DOHH2 (cell line): Measurements from ENCODE around the gene TTC27.

ENCODE experiments used
- H3F3A ChIP-seq: fragments of 200-600 bp; sonication (generic), shearing (Covaris generic); 2 replicates; pipeline ENCODE4 v1.6.0; 2016; ENCODE audit warnings: antibody characterized with exemption, mild to moderate bottlenecking; ENCODE audit not compliant: control insufficient read depth, insufficient read depth
- H3K27ac ChIP-seq: fragments of 200-600 bp; sonication (generic); 2 replicates; pipeline ENCODE4 v1.5.1; 2014; ENCODE audit warnings: low read depth, mild to moderate bottlenecking, low read length, moderate library complexity
- H3K27me3 ChIP-seq: fragments of 200-600 bp; sonication (generic); 2 replicates; pipeline ENCODE4 v1.6.1; 2014; ENCODE audit warnings: mild to moderate bottlenecking, low read length, mixed read lengths; ENCODE audit not compliant: control insufficient read depth
- H3K36me3 ChIP-seq: fragments of 200-600 bp; sonication (generic); 2 replicates; pipeline ENCODE4 v1.6.1; 2014; ENCODE audit warnings: mild to moderate bottlenecking, low read length, moderate library complexity, mixed read lengths; ENCODE audit not compliant: control insufficient read depth
- H3K4me1 ChIP-seq: fragments of 200-600 bp; sonication (generic); 2 replicates; pipeline ENCODE4 v1.6.1; 2014; ENCODE audit warnings: mild to moderate bottlenecking, low read length, mixed read lengths; ENCODE audit not compliant: control insufficient read depth
- H3K4me2 ChIP-seq: fragments of 200-600 bp; sonication (generic); 2 replicates; pipeline ENCODE4 v1.6.0; 2014; ENCODE audit warnings: mild to moderate bottlenecking, low read length, moderate library complexity
- H3K4me3 ChIP-seq: fragments of 200-600 bp; sonication (generic); 2 replicates; pipeline ENCODE4 v1.5.1; 2014; ENCODE audit warnings: mild to moderate bottlenecking, low read length, mixed read lengths
- H3K79me2 ChIP-seq: fragments of 200-600 bp; sonication (generic); 2 replicates; pipeline ENCODE4 v1.6.1; 2014; ENCODE audit warnings: mild to moderate bottlenecking, low read length, mixed read lengths; ENCODE audit not compliant: control insufficient read depth
- H3K9me2 ChIP-seq: fragments of 200-600 bp; sonication (generic); replicated peaks from 2 replicates; pipeline ENCODE4 v1.6.1; 2014; ENCODE audit warnings: mild to moderate bottlenecking, low read length, mixed read lengths; ENCODE audit not compliant: control insufficient read depth
- H3K9me3 ChIP-seq: fragments of 200-600 bp; sonication (generic); 2 replicates; pipeline ENCODE4 v1.6.1; 2014; ENCODE audit warnings: antibody characterized with exemption, low read length, mixed read lengths; ENCODE audit not compliant: control insufficient read depth, insufficient read depth
- H4K20me1 ChIP-seq: fragments of 200-600 bp; sonication (generic); 2 replicates; pipeline ENCODE4 v1.6.0; 2014; ENCODE audit warnings: low read depth, mild to moderate bottlenecking, antibody characterized with exemption, low read length, moderate library complexity; ENCODE audit not compliant: control insufficient read depth, insufficient read depth
- CTCF ChIP-seq: fragments of 200-600 bp; sonication (generic); IDR thresholded peaks from one replicate; pipeline ENCODE4 v1.5.1; 2014; ENCODE audit warnings: antibody characterized with exemption, mild to moderate bottlenecking, low read depth, low read length; ENCODE audit not compliant: poor library complexity, severe bottlenecking
- EZH2phosphoT487 ChIP-seq: fragments of 200-600 bp; sonication (generic); IDR thresholded peaks from 2 replicates; pipeline ENCODE4 v1.6.1; 2017; ENCODE audit warnings: borderline replicate concordance, mild to moderate bottlenecking, antibody characterized with exemption, low read length, moderate library complexity, mixed read lengths

Gene TTC27

GRCh38 chr2:32611366-32611765 lies 16.5 kb upstream of the TTC27 start:
- no peaks in the 10 kb centered on the region for H3K4me1 ChIP-seq
- no peaks in the 10 kb centered on the region for H3K9me3 ChIP-seq
- no peak overlapping the region for H3K4me2 ChIP-seq
- no peaks in the 10 kb centered on the region for H3K27me3 ChIP-seq
- TF ChIP-seq EZH2phosphoT487 (no peak), CTCF (no peak)
- no peaks in the 10 kb centered on the region for H3F3A ChIP-seq
- H3K79me2 ChIP-seq = no peaks in the 10 kb centered on the region
- no peaks in the 10 kb centered on the region for H3K9me2 ChIP-seq
- H3K4me3 ChIP-seq = no peak overlapping the region
- no peaks in the 10 kb centered on the region for H4K20me1 ChIP-seq
- H3K27ac ChIP-seq = no peak overlapping the region
- H3K36me3 ChIP-seq = peaks cover 71% of the 10 kb centered on the region

- no peaks in the 10 kb centered on the region for H3F3A ChIP-seq
- H3K79me2 ChIP-seq = no peaks in the 10 kb centered on the region
- no peak overlapping the region for H3K4me3 ChIP-seq
- H4K20me1 ChIP-seq = no peaks in the 10 kb centered on the region
- no peaks in the 10 kb centered on the region for H3K27me3 ChIP-seq
- no peak overlapping the region for H3K27ac ChIP-seq
- TF ChIP-seq CTCF = no peak
- no peak for TF ChIP-seq EZH2phosphoT487
- H3K4me1 ChIP-seq = no peaks in the 10 kb centered on the region
- no peaks in the 10 kb centered on the region for H3K9me2 ChIP-seq
- H3K4me2 ChIP-seq = no peak overlapping the region
- no peaks in the 10 kb centered on the region for H3K9me3 ChIP-seq
- peaks cover 74% of the 10 kb centered on the region for H3K36me3 ChIP-seq
Measured at GRCh38 chr2:32611771-32612170, 16.1 kb upstream of the TTC27 start.

GRCh38 chr2:32614084-32614483 lies 13.8 kb upstream of the TTC27 start:
- Histone ChIP-seq H4K20me1 (no peaks in the 10 kb centered on the region), H3K79me2 (no peaks in the 10 kb centered on the region), H3K4me2 (no peak overlapping the region), H3K36me3 (peaks cover 73% of the 10 kb centered on the region), H3K4me1 (no peaks in the 10 kb centered on the region), H3K9me2 (no peaks in the 10 kb centered on the region), H3K27ac (no peak overlapping the region), H3F3A (no peaks in the 10 kb centered on the region), H3K27me3 (no peaks in the 10 kb centered on the region), H3K9me3 (no peaks in the 10 kb centered on the region), H3K4me3 (no peak overlapping the region)
- TF ChIP-seq EZH2phosphoT487 (no peak), CTCF (no peak)

- no peak overlapping the region for H3K4me3 ChIP-seq
- H3K36me3 ChIP-seq = peaks cover 55% of the 10 kb centered on the region
Measured at GRCh38 chr2:32617599-32618189, 10.2 kb upstream of the TTC27 start.

More at GRCh38 chr2:32617599-32618189, 10.2 kb upstream of the TTC27 start:
- no peaks in the 10 kb centered on the region for H3K79me2 ChIP-seq
- no peak overlapping the region for H3K4me2 ChIP-seq
- no peaks in the 10 kb centered on the region for H3F3A ChIP-seq
- TF ChIP-seq CTCF = no peak
- TF ChIP-seq EZH2phosphoT487 = no peak
- H3K9me2 ChIP-seq = no peaks in the 10 kb centered on the region
- H3K4me1 ChIP-seq = no peaks in the 10 kb centered on the region
- H4K20me1 ChIP-seq = no peaks in the 10 kb centered on the region
- H3K9me3 ChIP-seq = no peaks in the 10 kb centered on the region
- H3K27me3 ChIP-seq = no peaks in the 10 kb centered on the region
- H3K27ac ChIP-seq = no peak overlapping the region
